Measurements from ENCODE around the gene MED13L.
"Not testable (repeated sequence)": the region's sequence is repeated elsewhere in the genome, so short reads cannot be mapped to it uniquely, and the experiment has no call there.

The MED13L gene

GRCh38 chr12:116145451-116145850, 132.0 kb downstream of the MED13L start:
- DNase-seq: no peak

GRCh38 chr12:116144384-116144783, 133.1 kb downstream of the MED13L start:
- DNase-seq: no peak

DNA sequence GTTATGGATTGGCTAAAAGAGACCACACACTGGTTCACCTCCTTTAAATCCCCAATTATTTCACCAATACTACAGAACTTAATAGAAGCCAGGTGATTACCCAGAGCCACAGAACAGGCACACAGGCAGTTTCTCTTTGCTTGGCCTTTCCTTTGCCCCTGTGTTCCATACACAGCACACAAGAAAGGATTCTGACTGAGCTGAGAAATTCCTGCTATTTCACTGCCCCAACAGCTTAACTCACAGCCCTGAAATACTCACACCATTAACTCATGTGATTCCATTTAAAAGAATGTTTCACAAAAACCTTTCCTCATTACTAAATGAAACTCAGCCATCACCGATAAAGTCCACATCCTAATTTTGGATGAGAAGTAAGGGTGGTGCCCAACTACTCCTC, 133.6 kb downstream of the MED13L start:
- DNase-seq: no peak

GRCh38 chr12:116142936-116143898, 134.3 kb downstream of the MED13L start:
- no peak for DNase-seq

- no peak for DNase-seq
Measured at GRCh38 chr12:116141833-116142162, 135.7 kb downstream of the MED13L start.

DNA sequence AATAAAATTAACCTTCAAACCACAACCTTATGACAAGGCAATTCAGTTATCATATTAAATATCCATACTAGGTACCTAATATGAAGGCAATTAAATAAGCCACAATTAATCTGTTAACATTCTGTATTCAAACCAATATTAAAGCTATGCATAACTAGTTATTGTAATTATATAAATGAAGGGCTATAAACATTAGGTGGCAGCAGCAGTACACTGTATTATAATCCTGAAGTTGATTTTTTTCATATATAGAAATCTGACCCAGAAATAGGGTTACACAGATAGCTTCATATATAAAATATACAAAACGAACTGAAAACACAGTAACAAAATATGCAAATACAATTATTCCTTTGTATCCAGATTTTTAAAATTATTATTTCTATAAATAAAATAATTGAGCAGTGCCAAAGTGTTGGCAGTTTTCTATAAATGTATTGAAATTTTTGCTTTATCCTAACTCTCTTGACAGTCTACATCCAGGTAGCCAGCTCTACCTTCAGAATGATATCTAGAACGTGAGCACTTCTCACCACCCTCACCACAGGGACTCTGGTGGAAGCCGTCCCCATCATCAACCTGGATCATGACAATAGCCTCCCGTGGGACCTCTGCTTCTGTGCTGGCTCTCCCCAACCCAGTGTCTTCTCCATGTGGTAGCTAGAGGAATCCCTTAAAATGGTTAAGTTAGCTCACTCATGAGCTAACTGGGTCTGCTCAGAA, 136.2 kb downstream of the MED13L start:
- DNase-seq: no peak

DNA sequence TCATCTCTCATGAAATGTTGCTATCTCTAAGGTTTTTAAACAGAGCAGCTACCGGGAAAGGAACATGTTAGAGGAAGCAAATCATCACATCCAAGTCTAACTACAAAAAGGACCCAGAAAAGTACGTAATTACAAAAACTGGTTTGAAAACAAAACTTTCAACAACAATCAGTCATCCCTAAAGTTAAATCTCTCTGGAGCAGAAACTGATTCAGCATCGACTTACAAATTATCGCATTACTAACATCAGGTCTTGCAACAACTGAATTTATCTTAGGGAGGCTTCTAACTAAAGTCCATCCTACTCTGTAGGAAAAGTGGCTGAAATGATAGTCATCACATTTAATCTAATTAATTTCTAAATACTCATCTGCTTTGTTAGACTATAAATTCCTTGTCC, 137.0 kb downstream of the MED13L start:
- no peak for DNase-seq

- no peak for DNase-seq
Measured at GRCh38 chr12:116138781-116139180, 138.7 kb downstream of the MED13L start.

DNA sequence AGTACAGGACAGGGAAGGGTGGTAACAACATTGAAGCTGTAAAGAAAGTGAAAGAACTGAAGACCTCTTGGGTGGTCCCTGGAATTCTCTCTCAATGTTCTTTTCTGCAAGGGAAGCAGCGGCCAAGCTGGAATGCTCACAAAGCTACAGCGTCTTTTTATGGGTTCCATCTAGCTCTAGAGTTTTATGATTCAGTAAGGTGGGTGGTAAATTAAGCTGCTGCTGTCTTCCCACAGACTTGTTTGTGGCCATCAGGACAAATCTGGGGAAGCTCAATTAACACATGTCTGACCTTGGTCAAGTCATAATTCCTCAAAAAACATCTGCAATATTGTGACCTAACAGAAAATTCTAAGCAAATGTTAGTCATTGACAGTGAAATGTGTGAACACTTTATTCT, 139.1 kb downstream of the MED13L start:
- no peak for DNase-seq

- no peak for DNase-seq
Measured at GRCh38 chr12:116137318-116137717, 140.2 kb downstream of the MED13L start.

DNA sequence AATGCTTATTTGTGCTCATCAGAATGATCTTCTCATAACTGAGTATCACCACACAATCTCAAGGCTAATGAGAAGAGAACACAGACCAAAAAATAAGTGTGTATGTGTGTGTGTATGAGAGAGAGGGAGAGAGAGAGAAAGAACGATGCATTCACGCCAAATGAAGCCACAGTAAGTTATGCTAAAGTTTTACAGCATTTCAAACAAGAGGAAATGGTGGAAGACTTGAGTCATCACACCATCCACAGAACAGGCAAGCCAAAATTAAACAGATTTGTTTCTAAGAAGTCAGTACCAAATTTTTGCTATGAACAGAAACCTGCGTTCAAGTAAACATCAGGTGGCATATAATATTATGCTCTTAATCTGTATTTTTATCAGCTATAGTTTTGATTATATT, 141.2 kb downstream of the MED13L start:
- no peak for DNase-seq

DNA sequence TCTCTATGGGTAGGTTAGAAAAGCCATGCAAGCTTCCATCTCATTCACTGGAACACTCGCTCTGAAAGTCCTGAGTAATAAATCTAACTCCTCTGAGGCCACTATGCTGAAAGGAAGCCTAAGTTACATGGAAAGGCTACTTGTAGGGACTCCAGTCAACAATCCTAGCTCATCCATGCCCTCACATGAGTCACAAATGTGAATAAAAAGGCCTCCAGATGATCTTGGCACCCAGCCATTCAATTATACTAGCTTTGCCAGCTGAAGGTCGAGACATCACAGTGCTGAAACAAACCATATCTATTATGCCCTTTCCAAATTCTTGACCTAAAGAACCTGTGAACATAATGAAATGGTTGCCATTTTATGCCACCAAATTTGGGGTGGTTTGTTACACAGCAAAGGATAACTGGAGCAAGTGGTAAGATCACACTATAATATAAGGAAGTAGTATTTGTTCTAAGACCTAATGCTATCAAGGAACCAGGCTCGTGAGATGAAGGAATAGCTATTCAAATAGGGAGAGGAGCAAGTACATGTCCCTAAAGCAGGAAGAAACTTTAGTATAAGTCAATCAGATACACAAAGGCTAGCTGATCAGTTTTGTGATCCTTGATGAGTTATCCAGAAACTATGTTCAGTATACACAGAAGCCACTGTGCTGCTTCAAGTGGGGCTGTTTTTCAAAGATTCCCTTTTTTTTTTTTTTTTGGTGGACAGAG, 142.1 kb downstream of the MED13L start:
- peak; percentile 31 for DNase-seq

DNA sequence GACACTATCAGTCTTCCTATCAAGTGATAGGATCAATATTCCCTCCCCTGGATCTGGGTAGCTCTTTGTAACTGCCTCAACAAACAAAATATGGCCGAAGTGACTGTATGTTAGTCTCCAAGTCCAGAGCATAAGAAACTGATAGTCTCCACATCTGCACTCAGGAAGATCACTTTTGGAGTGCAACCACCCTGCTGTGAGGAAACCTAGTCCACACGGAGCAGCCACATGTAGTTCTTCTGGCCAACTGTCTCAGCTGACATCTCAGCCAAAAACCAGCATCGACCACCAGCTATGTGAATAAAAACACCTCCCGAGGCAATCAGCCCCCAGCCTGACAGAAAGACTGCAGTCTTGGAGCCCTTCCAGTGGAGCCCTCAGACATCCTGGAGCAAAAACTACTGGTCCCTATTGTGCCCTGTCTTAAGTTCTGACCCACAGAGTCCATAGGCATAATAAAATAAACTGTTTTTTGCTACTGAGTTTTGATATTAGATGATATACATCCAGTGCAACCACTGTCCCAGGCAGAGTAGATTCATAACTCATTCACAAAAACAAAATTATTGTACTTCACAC, 143.8 kb downstream of the MED13L start:
- DNase-seq: no peak

- DNase-seq: no peak
Measured at GRCh38 chr12:116133149-116133548, 144.3 kb downstream of the MED13L start.

GRCh38 chr12:116131987-116132386, 145.5 kb downstream of the MED13L start:
- not testable (repeated sequence) for DNase-seq

DNA sequence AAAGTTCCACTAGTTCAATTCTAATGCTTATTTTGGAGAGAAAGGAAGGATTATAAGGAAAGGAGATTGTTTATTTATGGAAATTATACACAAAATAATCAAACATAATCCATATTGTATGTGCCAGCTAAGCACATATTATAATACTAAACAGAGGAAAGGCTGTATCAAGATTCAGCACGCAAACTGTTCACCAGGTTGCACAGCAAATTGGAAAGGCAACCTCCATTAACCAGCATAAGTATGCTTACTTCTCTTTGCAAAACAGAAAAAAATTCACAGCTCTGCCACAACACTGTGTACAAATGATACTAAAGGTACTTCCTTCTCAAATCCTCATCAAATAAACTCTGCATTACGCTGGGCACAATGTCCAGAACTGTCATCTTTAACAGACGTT, 146.3 kb downstream of the MED13L start:
- DNase-seq: no peak

- DNase-seq: no peak
Measured at GRCh38 chr12:116130431-116130830, 147.1 kb downstream of the MED13L start.

DNA sequence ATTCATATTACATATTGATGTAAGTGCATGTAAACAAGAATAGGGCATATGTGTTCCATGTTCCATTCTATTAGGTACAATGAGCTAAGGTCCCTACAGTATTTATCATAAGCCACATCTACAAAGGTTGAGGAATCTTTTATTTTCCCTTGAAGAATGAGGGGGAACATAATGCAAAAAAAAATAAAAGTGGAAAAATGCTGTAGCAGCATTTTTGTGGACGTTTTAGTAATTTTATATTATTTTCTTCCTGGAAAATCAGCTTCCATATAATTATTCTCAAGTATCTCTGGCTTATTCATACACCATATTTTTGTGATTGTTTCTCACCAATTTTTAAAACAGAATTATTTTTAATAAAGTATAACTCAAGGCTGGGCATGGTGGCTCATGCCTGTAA, 148.7 kb downstream of the MED13L start:
- no peak for DNase-seq

DNA sequence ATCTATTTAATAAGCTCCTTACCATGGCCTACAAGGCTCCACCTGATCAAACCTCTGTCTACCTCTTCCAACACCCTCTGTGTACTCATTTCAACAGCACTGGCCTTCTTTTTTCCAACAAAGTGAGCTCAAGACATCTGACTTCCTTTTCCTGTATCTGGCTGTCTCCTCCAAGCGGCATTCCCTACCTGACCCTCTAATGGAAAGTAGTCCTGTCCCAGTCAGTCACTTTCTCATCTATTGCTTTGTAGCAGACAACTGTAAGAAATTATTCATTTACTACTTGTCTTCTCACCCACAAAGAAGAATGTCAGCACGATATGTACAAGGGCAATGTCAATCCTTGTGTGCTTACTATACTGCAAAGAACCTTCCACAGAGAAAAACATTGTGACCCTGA, 149.6 kb downstream of the MED13L start:
- no peak for DNase-seq

DNA sequence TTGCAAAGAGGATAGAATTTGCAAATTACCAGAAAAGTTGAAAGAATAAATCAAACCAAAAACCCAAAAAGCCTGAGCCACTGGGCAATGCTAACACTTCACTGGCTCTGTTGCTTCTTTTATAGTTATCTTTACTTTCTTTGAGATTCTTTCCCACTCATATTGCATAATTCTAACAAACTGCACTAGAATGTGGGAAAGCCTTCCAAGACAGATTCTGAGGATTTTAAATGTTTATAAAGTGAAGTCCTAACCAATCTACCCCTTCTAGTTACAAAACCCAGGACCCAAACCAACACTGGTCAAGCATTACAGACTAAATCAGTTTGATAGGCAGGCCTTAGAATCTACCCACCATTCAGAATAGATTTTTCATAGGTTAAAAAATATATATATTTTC, 150.9 kb downstream of the MED13L start:
- no peak for DNase-seq

GRCh38 chr12:116125956-116126566, 151.4 kb downstream of the MED13L start:
- no peak for DNase-seq

- DNase-seq: no peak
Measured at GRCh38 chr12:116125084-116125483, 152.4 kb downstream of the MED13L start.

Data from NCI-H1105 (cell line).